GM19467 (cell line): ENCODE data around the gene MVB12A.

Source experiments
- ATAC-seq: cut with Tn5 transposase; IDR thresholded peaks from one replicate; pipeline ENCODE4 v1.9.1; 2021; ENCODE audit warnings: mild to moderate bottlenecking, moderate library complexity; ENCODE audit not compliant: unreplicated experiment

MVB12A gene

DNA sequence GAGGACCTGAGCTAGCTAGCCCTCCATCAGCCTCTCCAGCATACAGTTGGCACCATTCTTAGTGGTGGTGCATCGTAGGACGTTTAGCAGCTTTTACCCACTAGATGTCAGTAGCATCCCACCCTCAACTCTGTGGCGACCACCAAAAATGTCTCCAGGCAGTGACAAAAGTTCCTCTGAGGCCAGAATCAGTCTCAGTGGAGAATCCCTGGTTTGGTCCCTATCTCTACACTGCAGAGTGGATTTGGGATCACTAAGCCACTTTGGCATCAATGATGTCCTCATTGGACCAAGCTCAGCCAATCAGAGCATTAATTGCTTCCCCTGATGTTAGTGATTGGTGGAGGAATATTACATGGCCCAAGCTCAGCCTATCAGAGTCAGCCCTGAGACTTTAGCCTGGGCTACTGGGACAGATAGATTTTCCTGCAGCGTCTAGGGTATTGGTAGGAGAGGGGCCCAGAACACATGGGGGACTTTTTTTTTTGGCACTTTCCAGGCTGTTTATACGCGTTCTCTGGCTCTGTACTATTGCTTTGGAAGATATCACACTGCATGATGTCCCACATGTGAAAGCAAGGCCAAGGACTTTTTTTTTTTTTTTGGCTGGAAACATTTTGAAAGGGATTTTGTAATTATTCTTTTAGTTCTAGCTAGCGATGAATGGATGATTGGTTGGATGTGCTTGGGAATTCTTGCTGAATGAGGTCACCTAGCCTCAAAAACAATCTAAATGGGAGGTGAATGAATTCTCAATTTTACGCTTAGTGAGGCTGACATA is 21.6 kb downstream of the MVB12A start:
- no peak for ATAC-seq

DNA sequence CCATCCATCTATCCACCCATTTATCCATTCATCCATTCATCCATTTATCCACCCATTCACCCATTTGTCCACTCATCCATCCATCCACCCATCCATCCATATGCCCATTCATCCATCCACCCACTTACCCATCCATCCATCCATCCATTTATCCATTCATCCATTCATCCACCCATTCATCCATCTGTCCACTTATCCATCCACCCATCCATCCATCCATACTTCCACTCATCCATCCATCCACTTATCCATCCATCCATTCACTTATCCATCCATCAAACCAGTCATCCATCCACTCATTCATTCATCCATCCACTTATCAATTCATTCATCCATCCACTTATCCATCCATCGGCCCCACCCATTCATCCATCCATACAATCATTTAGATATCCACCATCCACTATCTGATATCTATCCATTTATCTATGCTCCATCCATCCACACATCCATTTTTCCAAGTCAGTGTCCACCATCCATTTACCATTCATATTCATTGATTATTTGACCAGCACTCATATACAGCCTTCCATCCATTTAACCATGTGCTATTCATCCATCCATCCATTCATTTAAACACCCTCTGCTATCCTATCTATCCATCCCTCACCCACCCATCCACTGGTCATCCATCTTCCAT is 25.8 kb downstream of the MVB12A start:
- ATAC-seq = no peak

- ATAC-seq = no peak
Measured at GRCh38 chr19:17447704-17448130, 27.9 kb downstream of the MVB12A start.

DNA sequence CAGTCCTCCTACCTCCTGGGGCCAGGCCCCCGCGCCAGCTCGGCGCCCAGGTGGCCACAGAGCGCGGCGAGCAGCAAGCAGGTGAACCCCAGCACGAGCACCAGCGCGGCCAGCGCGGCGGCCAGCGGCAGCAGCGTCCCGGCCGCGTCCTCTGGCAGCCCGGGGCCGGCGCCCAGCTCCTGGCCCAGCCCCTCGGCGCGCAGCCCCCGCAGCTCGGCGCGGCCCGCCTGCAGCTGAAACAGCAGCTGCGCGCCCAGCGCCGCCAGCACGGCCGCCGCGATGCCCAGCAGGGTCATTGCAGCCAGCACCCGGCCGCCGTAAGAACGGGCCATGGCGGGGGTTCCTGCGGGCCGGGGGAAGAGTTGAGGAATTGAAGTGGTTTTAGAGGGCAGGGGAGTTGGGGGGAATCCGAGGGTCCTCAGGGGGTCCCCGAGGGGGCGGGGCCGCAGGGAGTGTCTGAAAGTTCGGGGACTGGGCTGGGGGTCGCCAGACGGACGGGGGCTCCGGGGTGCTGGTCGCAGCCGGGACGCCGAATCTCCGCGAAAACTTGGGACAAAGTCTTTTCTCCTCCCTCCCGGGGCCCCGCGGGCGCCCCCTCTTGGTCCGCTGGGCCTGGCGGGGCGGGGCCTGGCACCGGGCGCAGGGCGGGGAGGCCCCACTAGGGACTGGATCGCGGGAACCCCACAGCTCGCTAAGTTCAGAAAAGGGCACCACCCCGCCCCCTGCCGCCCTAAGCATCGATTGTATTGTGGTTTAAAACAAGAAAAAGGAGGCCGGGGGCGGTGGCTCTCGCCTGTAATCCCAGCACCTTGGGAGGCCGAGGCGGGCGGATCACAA is 28.5 kb downstream of the MVB12A start, which contains the start of gene TMEM221:
Gene TMEM221 (minus strand): TSS at position 538 of the 837 bp plus-strand sequence. CDS start 206 bp downstream, at position 332.
- no peak for ATAC-seq

DNA sequence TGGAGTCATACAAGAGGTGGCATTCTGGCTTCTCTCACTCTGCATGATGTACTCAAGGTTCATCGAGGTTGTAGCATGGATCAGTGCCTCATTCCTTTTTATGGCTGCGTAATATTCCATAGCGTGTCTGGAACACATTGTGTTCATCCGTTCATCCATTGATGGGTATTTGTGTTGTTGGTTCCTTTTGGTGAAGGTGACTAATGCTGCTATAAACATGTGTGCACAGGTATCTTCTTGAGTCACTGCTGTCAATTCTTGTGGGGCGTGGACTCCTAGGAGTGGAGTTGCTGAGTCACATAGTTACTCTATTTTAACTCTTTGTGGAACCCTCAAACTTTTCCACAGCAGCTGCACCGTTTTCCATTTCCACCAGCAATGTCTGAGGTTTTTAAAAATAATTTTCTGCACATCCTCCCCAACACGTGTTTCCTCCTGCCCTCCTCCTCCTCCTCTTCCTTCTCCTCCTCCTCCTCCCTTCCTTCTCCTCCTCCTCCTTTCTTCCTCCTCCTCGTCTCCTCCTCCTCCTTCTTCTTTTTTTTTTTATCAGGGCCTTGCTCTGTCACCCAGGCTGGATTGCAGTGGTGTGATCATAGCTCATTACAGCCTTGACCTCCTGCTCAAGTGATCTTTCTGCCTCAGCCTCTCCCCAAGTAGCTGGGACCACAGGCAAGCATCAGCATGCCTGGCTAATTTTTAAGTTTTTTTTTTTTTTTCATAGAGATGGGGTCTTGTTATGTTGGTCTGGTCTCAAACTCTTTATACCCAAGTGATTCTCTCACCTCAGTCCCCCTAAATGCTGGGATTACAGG is 30.6 kb downstream of the MVB12A start:
- ATAC-seq = no peak

DNA sequence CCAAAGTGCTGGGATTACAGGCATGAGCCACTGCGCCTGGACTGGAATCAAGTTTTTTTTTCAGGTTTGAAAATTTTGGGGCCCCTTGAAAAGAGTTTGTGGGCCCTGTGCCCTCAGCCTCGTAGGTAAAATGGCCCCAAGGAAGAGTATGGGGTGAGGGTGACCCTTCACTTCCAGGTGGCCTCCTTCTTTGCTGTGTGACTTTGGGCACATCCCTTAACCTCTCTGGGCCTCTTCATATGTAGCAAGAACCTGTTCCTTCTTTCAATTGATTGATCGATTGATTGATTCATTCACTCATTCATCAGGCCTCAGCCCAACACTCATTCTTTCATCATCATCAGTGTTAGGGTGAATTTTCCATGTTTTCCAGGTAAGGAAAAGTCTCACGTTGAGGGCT is 32.0 kb downstream of the MVB12A start:
- ATAC-seq = no peak

GRCh38 chr19:17454576-17455071 is 34.8 kb downstream of the MVB12A start:
- ATAC-seq = no peak

DNA sequence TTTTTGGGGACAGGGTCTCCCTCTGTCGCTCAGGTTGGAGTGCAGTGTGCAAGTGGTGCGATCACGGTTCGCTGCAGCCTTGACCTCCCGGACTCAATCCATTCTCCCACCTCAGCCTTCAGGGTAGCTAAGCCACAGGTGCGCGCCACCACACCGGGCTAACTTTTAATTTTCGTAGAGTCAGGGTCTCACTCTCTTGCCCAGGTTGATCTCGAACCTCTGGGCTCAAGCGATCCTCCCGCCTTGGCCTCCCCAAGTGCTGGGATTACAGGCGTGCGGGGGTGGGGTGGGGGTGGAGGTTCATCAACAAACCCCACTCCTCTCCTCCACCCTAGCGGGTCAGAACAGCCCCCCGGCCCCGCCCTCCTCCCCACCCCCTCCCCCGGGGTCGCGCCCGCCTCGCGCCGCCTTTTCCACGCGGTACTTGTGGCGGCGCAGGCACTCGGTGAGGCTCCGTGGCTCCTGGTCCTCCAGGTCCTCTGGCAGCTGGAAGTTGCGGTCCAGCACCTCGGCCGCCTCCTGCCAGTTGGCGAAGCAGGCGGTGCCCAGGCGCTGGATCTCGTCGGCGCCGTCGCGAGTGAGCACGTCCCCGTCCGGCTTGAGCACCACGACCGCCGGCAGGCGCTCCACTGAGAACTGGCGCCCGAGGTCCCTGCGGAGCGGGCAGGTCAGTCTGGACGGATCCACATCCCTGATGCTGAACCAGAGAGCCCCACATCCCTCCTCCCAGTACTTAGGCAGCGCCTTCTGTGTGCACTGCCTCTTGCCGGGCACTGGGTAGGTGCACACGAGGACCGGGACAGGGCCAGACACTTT is 35.7 kb downstream of the MVB12A start:
- ATAC-seq = no peak

- ATAC-seq = no peak
Measured at GRCh38 chr19:17456127-17456526, 36.3 kb downstream of the MVB12A start.

DNA sequence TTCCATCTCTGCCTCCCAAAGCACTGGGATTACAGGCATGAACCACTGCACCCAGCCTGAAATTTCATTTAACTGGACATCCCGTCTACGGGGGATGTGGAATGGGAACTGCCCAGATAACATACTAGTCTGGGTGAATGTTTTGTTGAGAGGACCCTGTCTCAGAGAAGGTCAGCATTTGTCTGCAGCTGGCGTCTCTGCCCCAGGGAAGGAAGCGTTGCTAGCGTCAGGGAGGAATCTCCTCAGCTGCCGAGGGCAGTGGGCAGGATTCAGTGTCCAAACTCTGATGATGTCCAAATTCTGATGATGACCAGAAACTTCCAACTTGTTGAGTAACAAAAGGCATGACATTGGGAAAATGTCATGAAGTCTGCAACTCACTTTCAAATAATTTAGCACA is 37.8 kb downstream of the MVB12A start:
- ATAC-seq = no peak

GRCh38 chr19:17458970-17459369 is 39.1 kb downstream of the MVB12A start:
- ATAC-seq = no peak

DNA sequence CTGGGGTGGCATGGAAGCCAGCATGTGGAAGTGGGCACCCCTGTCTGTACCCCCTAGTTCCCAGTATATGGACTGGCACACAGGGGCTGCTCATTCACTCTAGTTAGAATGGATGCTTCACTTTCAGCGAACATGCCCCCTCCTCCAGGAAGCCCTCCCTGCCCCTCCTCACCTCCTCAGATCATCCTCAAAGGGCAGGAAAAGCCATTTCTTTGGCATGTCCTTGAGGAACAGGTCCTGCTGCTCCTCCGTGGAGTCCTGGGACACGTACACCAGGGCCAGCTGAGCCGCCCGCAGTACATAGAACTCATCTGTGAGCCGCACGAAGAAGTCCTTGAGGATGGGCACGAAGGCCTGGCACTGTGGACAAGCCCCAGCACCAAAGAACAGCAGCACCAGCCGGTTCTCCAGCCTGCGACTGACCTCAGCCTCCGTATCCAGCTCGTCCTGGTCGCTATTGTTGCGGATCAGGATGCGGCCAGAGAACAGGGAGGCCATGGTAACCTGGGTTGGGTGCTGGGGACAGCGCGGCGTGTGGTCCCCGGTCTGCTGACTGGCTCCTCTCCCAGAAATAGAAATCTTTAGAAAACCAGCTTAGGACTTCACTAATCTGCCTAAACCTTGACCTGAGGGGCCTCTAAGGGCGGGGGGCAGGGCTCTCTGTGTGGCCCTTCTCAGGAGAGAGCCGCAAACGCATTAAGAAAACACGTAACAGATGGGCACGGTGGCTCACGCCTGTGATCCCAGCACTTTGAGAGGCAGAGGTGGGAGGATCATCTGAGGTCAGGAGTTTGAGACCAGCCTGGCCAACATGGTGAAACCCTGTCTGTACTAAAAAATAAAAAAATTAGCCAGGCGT is 40.8 kb downstream of the MVB12A start, which contains the start of gene NXNL1:
Gene NXNL1 (minus strand): TSS at position 555 of the 859 bp plus-strand sequence. CDS start 57 bp downstream, at position 498.
- ATAC-seq = no peak

DNA sequence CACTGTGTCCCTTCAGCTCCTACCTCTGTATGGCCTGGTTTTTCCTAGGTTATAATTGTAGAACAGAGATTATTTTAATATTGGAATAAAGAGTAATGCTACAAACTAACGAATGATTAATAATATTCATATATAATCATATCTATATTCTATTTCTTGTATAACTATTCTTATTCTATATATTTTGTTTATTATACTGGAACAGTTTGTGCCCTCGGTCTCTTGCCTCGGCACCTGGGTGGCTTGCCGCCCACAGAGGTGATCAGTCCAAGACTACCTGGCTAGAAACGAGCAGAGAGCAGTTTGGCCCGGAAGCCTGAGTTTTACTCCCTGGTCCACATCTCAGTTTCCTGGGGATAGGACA is 46.6 kb downstream of the MVB12A start:
- ATAC-seq = no peak

DNA sequence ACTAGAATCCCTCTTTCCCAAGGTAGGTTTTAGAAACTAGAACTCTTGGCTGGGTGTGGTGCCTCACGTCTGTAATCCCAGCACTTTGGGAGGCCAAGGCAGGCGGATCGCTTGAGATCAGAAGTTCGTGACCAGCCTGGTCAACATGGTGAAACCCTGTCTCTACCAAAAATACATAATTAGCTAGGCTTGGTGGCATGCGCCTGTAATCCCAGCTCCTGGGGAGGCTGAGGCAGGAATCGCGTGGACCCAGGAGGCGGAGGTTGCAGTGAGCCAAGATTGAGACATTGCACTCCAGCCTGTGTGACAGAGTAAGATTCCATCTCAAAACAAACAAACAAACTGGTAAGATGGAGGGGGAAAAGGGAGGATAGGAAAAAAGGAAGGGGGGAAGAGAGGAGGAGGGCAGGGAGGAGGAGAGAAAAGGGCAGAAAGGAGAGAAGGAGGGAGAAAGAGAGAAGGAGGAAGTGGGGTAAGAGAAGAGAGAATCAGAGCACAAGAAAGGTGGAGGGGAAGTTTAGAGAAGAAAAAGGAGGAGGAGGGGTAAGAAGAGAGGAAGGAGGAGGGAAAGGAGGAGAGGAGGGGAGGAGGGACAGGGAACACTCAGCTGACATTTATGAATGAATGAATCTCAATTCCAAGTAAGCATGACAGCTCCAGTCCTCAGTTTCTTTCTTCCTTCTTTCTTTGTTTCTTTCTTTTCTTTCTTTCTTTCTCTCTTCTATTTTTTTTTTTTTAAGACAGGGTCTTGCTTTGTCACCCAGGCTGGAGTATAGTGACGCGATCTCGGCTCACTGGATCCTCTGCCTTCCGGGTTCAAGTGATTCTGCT is 47.8 kb downstream of the MVB12A start:
- no peak for ATAC-seq

DNA sequence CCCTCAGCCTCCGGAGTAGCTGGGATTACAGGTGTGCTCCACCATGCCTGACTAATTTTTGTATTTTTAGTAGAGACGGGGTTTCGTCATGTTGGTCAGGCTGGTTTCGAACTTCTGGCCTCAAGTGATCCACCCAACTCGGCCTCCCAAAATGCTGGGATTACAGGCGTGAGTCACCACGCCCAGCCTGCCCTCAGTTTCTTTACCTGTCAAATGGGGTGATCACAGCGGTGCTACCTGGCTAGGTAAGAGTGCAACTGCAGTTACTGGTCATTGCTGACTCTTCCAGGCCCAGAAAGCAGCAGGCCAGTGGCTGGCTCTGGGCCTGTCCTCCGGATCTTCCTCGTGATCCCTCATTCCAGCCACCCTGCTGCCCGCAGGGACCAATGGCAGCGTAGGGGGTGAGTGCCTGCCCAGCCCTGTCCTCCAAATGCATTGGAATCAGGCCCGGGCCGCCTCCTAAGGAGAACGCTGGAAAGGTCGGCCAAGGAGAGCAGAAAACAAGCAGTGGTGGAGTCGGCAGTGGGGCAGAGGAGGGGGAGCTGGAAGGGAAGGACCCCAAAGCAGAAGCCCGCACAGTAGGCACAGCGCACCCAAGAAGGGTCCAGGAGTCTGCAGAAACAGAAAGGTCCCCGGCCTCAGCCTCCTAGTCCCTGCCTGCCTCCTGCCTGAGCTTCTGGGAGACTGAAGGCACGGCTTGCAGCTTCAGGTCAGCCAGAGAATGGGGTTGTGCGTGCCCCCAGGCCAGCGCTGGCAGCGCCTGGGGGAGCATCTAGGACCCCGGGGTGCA is 48.6 kb downstream of the MVB12A start:
- no peak for ATAC-seq

DNA sequence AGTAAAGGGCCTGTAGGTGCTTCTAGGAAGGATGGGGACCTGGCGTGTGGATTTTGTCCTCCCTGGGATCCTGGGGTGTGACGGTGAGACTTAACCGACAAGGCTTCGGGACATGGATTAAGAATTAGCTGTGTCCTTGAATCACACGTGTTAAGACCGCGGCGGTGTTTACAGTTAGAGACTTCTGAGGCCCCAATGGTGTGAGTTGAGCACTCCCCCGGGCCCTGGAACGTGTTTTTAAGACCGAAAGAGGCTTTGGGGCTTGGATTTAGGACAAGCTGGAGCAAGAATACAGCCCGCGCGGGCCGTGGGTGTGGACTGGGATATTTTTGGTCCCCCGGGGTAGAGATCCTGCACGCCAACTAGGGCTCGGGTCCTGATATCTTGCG is 49.2 kb downstream of the MVB12A start:
- ATAC-seq = no peak

DNA sequence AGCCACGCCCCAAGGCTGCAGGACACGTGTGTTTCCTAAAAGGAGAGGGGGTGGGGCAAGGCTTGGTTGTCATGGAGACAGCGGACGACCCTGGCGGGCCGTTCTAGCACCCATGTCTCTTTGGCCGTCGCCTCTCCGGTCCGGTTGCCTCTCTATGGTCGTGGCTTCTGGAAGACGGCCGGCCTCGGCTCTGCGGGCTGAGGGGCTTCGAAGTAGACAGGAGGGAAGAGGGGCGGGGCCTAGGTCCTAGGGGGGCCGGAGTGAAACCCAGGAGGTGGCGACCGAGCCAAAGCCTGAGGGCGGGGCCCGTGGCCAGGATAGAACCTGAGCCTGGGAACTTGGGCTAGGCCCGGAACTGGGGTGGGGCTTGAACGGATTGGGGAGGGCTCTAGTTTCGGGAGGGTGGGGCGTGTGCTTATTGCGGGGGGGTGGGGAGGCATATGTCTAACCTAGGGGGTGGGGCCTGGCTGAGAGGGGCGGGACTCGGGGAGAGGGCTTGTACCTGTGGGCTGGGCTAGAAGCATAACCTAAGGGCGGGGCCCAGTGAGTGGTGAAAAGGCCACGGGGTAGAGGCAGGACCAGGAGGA is 49.7 kb downstream of the MVB12A start:
- peak; percentile 41 for ATAC-seq
